Panc1 (cell line): ENCODE results near the gene KDM7A. TPM values are rescaled to one million over a fixed set of nuclear protein-coding genes. Genes with fewer than 3 reads are reported as not detected.

Experiments
- ATAC-seq: fragments of 200-7000 bp; cut with Tn5 transposase; 2 replicates; pipeline ENCODE4 v1.9.1; 2020; ENCODE audit warnings: mild to moderate bottlenecking, moderate library complexity
- BruUV-seq: library from RNA; stranded (reverse); fragments of 400-500 nt; replicated peaks from 2 replicates; lab custom pipeline; 2021; lab: Mats Ljungman, UMichigan
- CTCF ChIA-PET: fragments of 300-600 bp; sonication (Branson Sonifier 250); formaldehyde crosslinking; loops from one replicate; lab custom pipeline; 2022; ENCODE audit warnings: antibody characterized with exemption; lab: Charles Lee
- POLR2A ChIA-PET: fragments of 300-600 bp; sonication (Branson Sonifier 250); formaldehyde crosslinking; loops from one replicate; lab custom pipeline; 2022; ENCODE audit warnings: antibody characterized with exemption; lab: Charles Lee
- DNase-seq: peaks from one replicate; pipeline ENCODE4 v3.0.0-alpha.2; 2010; ENCODE audit warnings: low read depth, low spot score
- H3K27ac ChIP-seq: 2 replicates; pipeline ENCODE4 v1.5.1; 2011; ENCODE audit warnings: mild to moderate bottlenecking, low read length, inconsistent platforms
- H3K27me3 ChIP-seq: fragments of 200-500 bp; sonication (Bioruptor generic); 2 replicates; pipeline ENCODE4 v1.6.0; 2014; ENCODE audit warnings: low read length, inconsistent platforms; ENCODE audit not compliant: control insufficient read depth, insufficient read depth
- H3K36me3 ChIP-seq: fragments of 200-500 bp; sonication (Bioruptor generic); 2 replicates; pipeline ENCODE4 v1.5.1; 2014; ENCODE audit warnings: inconsistent platforms, mild to moderate bottlenecking, low read length, moderate library complexity; ENCODE audit not compliant: control insufficient read depth, insufficient read depth
- H3K4me1 ChIP-seq: 2 replicates; pipeline ENCODE4 v1.5.1; 2011; ENCODE audit warnings: inconsistent platforms, mild to moderate bottlenecking, low read length, moderate library complexity; ENCODE audit not compliant: control insufficient read depth, insufficient read depth
- H3K4me3 ChIP-seq, 2 experiments: 2 replicates each; pipeline ENCODE4 v1.5.1; 2011 to 2012; ENCODE audit warnings: low read depth in 2 of 2, low read length in 2 of 2, mild to moderate bottlenecking in 2 of 2, inconsistent platforms in 1 of 2, moderate library complexity in 1 of 2
- H3K9me3 ChIP-seq: fragments of 200-500 bp; sonication (Bioruptor generic); 2 replicates; pipeline ENCODE4 v1.5.1; 2014; ENCODE audit warnings: low read depth, mild to moderate bottlenecking, inconsistent platforms, low read length, moderate library complexity; ENCODE audit not compliant: control insufficient read depth, insufficient read depth
- POLR2AphosphoS5 ChIP-seq: IDR thresholded peaks from 2 replicates; pipeline ENCODE4 v1.6.1; 2012; ENCODE audit warnings: mild to moderate bottlenecking, low read depth, low read length, moderate library complexity
- SIN3A ChIP-seq: IDR thresholded peaks from 2 replicates; pipeline ENCODE4 v1.6.1; 2012; ENCODE audit warnings: low read depth, mild to moderate bottlenecking, low read length, moderate library complexity, borderline replicate concordance; ENCODE audit not compliant: insufficient read depth
- TCF7L2 ChIP-seq: IDR thresholded peaks from 2 replicates; pipeline ENCODE4 v1.6.1; 2011; ENCODE audit warnings: mild to moderate bottlenecking, low read depth, low read length, inconsistent platforms
- in situ Hi-C: cut with HindIII; loops from 2 replicates; pipeline ENCODE4 v1.10.0; 2016; ENCODE audit warnings: low sequenced_read_pairs, low pct_unique_long_range_greater_than_20kb
- intact Hi-C: fragments of 100-400 bp; cut with micrococcal nuclease; formaldehyde crosslinking; loops from one replicate; pipeline ENCODE4 v1.10.0; 2022; ENCODE audit not compliant: unreplicated experiment
- total RNA-seq: library from RNA; stranded (reverse); gene quantifications from one replicate; pipeline ENCODE4 v1.2.1, GENCODE V29; 2021; ENCODE audit not compliant: unreplicated experiment
- TF ChIP-seq, protein P1 (sequence below): fragments of 450-650 bp; IDR thresholded peaks from 2 replicates; pipeline ENCODE4 v1.5.1; 2017; ENCODE audit warnings: mild to moderate bottlenecking
- TF ChIP-seq, protein P2 (sequence below), 2 experiments: IDR thresholded peaks; 2 replicates each; pipeline ENCODE4 v1.6.1; 2011 to 2012; ENCODE audit warnings: low read depth in 2 of 2, control low read depth in 1 of 2, low read length in 1 of 2, mild to moderate bottlenecking in 1 of 2, moderate library complexity in 1 of 2; ENCODE audit not compliant: insufficient read depth in 1 of 2

KDM7A gene
- total RNA-seq, 1 experiment from 2014 or later = 3.6 TPM

DNA sequence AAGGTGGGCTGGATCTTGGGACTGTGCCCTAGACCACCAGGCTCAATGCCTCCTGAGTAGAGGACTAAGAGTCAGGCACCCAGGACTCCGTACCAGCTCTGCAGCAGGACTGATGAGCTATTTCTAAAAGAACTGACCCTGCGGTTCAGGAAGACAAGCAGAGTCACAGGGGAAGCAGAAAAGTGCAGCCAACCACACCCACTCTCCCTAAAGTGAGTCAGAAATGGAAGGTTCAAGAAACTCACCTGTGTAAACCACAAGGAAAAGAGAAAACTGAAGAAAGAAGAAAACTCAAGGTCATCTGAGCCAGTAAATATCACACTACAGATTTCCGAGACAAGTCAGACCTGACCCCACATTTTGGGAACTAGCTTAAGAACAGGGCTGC lies 116.5 kb downstream of the KDM7A start:
- Histone ChIP-seq H3K27me3 (no peaks in the 10 kb centered on the region), H3K27ac (peak overlapping the region; percentile 88; the same call in 1 of the 2 replicates), H3K4me1 (peaks cover 34% of the 10 kb centered on the region), H3K36me3 (no peaks in the 10 kb centered on the region), H3K4me3 (no peak overlapping the region), H3K9me3 (no peaks in the 10 kb centered on the region)
- DNase-seq (no peak), ATAC-seq (no peak)
- ChIA-PET CTCF (no interaction called here), POLR2A (no interaction called here)
- no TSS peak for BruUV-seq
- in situ Hi-C loops (no loop called here), intact Hi-C loops (no loop called here)
- TF ChIP-seq, protein P1, sequence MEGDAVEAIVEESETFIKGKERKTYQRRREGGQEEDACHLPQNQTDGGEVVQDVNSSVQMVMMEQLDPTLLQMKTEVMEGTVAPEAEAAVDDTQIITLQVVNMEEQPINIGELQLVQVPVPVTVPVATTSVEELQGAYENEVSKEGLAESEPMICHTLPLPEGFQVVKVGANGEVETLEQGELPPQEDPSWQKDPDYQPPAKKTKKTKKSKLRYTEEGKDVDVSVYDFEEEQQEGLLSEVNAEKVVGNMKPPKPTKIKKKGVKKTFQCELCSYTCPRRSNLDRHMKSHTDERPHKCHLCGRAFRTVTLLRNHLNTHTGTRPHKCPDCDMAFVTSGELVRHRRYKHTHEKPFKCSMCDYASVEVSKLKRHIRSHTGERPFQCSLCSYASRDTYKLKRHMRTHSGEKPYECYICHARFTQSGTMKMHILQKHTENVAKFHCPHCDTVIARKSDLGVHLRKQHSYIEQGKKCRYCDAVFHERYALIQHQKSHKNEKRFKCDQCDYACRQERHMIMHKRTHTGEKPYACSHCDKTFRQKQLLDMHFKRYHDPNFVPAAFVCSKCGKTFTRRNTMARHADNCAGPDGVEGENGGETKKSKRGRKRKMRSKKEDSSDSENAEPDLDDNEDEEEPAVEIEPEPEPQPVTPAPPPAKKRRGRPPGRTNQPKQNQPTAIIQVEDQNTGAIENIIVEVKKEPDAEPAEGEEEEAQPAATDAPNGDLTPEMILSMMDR = no peak
- no peak for TF ChIP-seq SIN3A
- no peak for TF ChIP-seq TCF7L2
- no peak for TF ChIP-seq POLR2AphosphoS5
- TF ChIP-seq, protein P2, sequence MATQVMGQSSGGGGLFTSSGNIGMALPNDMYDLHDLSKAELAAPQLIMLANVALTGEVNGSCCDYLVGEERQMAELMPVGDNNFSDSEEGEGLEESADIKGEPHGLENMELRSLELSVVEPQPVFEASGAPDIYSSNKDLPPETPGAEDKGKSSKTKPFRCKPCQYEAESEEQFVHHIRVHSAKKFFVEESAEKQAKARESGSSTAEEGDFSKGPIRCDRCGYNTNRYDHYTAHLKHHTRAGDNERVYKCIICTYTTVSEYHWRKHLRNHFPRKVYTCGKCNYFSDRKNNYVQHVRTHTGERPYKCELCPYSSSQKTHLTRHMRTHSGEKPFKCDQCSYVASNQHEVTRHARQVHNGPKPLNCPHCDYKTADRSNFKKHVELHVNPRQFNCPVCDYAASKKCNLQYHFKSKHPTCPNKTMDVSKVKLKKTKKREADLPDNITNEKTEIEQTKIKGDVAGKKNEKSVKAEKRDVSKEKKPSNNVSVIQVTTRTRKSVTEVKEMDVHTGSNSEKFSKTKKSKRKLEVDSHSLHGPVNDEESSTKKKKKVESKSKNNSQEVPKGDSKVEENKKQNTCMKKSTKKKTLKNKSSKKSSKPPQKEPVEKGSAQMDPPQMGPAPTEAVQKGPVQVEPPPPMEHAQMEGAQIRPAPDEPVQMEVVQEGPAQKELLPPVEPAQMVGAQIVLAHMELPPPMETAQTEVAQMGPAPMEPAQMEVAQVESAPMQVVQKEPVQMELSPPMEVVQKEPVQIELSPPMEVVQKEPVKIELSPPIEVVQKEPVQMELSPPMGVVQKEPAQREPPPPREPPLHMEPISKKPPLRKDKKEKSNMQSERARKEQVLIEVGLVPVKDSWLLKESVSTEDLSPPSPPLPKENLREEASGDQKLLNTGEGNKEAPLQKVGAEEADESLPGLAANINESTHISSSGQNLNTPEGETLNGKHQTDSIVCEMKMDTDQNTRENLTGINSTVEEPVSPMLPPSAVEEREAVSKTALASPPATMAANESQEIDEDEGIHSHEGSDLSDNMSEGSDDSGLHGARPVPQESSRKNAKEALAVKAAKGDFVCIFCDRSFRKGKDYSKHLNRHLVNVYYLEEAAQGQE (IDR thresholded peaks at IDR 0.05; ENCODE audit: insufficient read depth in 1 of 2, low read depth in 2 of 2, low read length in 1 of 2) = no peak

DNA sequence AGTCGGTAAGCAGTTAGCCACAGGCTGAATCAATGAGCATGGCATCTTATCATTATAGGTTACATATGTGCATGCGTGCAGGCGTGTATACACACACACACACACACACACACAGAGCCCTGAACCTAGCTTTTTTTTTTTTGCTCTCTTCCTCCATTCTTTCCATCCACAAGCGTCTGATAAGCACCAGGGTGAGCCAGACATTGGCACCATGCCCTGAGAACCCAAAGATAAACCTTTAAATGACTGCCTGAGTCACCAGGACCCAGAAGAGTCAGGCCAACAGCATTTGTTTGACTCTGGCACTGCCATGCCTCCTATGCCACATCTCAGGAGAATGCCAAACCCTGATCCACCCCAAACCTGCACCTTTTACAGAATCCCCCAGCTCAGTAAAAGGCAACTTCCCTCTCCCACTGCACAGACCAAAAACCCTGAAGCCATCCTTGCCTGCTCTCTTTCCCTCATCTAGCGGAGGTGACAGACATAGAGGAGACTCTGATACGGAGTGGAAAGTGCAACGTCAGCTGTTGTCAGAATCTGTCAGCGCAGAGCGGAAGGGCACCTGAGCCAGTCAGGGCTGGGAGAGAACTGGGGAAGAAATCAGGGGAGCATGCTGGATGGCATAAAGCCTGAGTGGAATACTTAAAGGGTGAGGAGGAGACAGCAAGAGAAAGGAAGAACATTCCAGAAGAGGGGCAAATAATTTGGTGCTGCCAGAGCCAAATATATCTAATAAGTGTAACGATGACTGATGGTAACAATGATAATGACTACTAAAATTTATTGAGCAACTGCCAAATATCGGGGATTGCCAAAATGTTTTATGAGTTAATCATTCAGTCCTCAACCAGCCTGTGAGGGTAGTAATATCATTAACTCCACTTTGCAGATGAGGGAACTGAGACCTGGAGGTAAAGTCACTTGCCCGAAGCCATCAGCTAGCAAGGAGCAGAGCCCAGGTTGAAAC lies 117.2 kb downstream of the KDM7A start:
- ATAC-seq = no peak
- H3K9me3 ChIP-seq = no peaks in the 10 kb centered on the region
- intact Hi-C loops (no loop called here), in situ Hi-C loops (no loop called here)
- no peaks in the 10 kb centered on the region for H3K27me3 ChIP-seq
- peaks cover 34% of the 10 kb centered on the region for H3K4me1 ChIP-seq
- TF ChIP-seq, protein P1 = no peak
- TF ChIP-seq SIN3A = no peak
- BruUV-seq = no TSS peak
- peak overlapping the region; percentile 88; the same call in 1 of the 2 replicates for H3K27ac ChIP-seq
- CTCF ChIA-PET = no interaction called here
- POLR2A ChIA-PET = interaction anchor here (0.6 kb wide), 2 partner anchors 99 to 107 kb away, joined by 3 to 8 read pairs; no protein-coding TSS in a partner anchor
- peak; percentile 38 for DNase-seq
- no peaks in the 10 kb centered on the region for H3K36me3 ChIP-seq
- no peak overlapping the region for H3K4me3 ChIP-seq
